Liver (tissue), 3 donors: ENCODE results near the gene GXYLT1.

Experiments used
- ATF3 ChIP-seq: IDR thresholded peaks from 2 replicates; pipeline ENCODE4 v1.6.1; 2016; ENCODE audit warnings: antibody characterized with exemption
- CTCF ChIP-seq: fragments of 150-350 bp; IDR thresholded peaks from 2 replicates; pipeline ENCODE4 v1.5.1; 2017; ENCODE audit warnings: improper control_type of control experiment, low read depth, low read length; ENCODE audit not compliant: missing input control
- HNF4A ChIP-seq, 2 donors: conservative IDR thresholded peaks; 2 replicates each; pipeline ENCODE4 v1.6.1; 2016; ENCODE audit warnings: antibody characterized with exemption in 2 of 2, mild to moderate bottlenecking in 2 of 2
- JUND ChIP-seq, 2 donors: IDR thresholded peaks; 2 replicates each; pipeline ENCODE4 v1.6.1; 2016; ENCODE audit warnings: antibody characterized with exemption in 2 of 2
- MAX ChIP-seq: IDR thresholded peaks from 2 replicates; pipeline ENCODE4 v1.6.1; 2016; ENCODE audit warnings: antibody characterized with exemption
- RAD21 ChIP-seq, 2 donors: IDR thresholded peaks; 2 replicates each; pipeline ENCODE4 v1.6.1; 2016; ENCODE audit warnings: antibody characterized with exemption in 2 of 2, mild to moderate bottlenecking in 2 of 2
- RXRA ChIP-seq, 2 donors: IDR thresholded peaks; 2 replicates each; pipeline ENCODE4 v1.6.1; 2017 to 2018; ENCODE audit warnings: antibody characterized with exemption in 2 of 2, mild to moderate bottlenecking in 1 of 2
- SP1 ChIP-seq: IDR thresholded peaks from 2 replicates; pipeline ENCODE4 v1.6.1; 2018; ENCODE audit warnings: antibody characterized with exemption, mild to moderate bottlenecking
- TAF1 ChIP-seq: conservative IDR thresholded peaks from 2 replicates; pipeline ENCODE4 v1.6.1; 2016; ENCODE audit warnings: antibody characterized with exemption, mild to moderate bottlenecking
- ZBTB33 ChIP-seq: IDR thresholded peaks from 2 replicates; pipeline ENCODE4 v1.6.1; 2016; ENCODE audit warnings: antibody characterized with exemption
- TF ChIP-seq, protein P1 (sequence below): IDR thresholded peaks from 2 replicates; pipeline ENCODE4 v1.6.1; 2016; ENCODE audit warnings: antibody characterized with exemption, mild to moderate bottlenecking
- donor health status: healthy.
- donor health status: healthy.

DNA sequence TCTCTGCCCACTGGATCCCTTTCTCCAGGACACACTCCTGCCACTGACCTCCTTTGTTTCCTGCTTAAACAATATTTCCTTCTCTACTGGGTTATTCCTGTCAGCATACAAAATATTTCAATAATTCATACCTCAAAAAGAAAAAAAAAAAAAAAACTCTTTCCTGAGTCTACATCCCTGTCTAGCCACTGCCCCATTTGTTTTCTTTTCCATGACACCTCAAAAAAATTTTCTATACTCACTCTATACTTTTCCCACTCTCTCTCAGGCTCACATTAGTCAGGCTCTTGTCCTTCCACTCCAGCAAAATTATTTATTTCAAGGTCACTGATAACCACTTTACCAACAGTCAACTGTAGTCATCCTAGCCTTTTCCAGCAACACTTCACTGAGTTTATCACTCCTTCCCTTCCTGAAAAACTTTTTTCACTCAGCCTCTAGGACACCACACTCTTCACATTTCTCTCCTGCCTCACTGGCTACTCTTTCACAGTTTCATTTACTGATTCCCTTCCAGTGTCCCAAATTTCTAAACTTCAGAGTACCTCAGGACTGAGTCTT lies 29.4 kb upstream of the GXYLT1 start:
- TF ChIP-seq CTCF (no peak), ZBTB33 (no peak), TAF1 (no peak), SP1 (no peak), RAD21 (IDR thresholded peaks at IDR 0.05) (no peak), JUND (IDR thresholded peaks at IDR 0.05) (no peak), MAX (no peak), RXRA (IDR thresholded peaks at IDR 0.05) (no peak), HNF4A (conservative IDR thresholded peaks at IDR 0.05) (no peak), ATF3 (no peak)
- TF ChIP-seq, protein P1, sequence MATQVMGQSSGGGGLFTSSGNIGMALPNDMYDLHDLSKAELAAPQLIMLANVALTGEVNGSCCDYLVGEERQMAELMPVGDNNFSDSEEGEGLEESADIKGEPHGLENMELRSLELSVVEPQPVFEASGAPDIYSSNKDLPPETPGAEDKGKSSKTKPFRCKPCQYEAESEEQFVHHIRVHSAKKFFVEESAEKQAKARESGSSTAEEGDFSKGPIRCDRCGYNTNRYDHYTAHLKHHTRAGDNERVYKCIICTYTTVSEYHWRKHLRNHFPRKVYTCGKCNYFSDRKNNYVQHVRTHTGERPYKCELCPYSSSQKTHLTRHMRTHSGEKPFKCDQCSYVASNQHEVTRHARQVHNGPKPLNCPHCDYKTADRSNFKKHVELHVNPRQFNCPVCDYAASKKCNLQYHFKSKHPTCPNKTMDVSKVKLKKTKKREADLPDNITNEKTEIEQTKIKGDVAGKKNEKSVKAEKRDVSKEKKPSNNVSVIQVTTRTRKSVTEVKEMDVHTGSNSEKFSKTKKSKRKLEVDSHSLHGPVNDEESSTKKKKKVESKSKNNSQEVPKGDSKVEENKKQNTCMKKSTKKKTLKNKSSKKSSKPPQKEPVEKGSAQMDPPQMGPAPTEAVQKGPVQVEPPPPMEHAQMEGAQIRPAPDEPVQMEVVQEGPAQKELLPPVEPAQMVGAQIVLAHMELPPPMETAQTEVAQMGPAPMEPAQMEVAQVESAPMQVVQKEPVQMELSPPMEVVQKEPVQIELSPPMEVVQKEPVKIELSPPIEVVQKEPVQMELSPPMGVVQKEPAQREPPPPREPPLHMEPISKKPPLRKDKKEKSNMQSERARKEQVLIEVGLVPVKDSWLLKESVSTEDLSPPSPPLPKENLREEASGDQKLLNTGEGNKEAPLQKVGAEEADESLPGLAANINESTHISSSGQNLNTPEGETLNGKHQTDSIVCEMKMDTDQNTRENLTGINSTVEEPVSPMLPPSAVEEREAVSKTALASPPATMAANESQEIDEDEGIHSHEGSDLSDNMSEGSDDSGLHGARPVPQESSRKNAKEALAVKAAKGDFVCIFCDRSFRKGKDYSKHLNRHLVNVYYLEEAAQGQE, result no peak
